Lung (tissue), 12 donors: ENCODE results near the gene GCDH. TPM values are rescaled to one million over a fixed set of nuclear protein-coding genes. Genes with fewer than 3 reads are reported as not detected.

Source experiments
- ATAC-seq: fragments of 200-7000 bp; cut with Tn5 transposase; one replicate; pipeline ENCODE4 v1.9.1; 2020; ENCODE audit warnings: moderate number of reproducible peaks; ENCODE audit not compliant: insufficient read depth, low FRiP score
- DNase-seq, 3 donors: peaks; one replicate each; pipeline ENCODE4 v3.0.0-alpha.2; 2013 to 2017
- H3K27ac ChIP-seq, 2 donors: one replicate each; pipeline ENCODE4 v1.5.1; 2013; ENCODE audit warnings: mild to moderate bottlenecking in 2 of 2, moderate library complexity in 2 of 2, control low read depth in 1 of 2, inconsistent platforms in 1 of 2, low read depth in 1 of 2, low read length in 1 of 2
- H3K27me3 ChIP-seq, 3 donors: one replicate each; pipeline ENCODE4 v1.5.1; 2013; ENCODE audit warnings: low read length in 2 of 3; ENCODE audit not compliant: control insufficient read depth in 3 of 3, insufficient read depth in 3 of 3
- H3K36me3 ChIP-seq, 4 donors: one replicate each; pipeline ENCODE4 v1.5.1; 2013; ENCODE audit warnings: low read length in 4 of 4, mild to moderate bottlenecking in 1 of 4, moderate library complexity in 1 of 4; ENCODE audit not compliant: control insufficient read depth in 4 of 4, insufficient read depth in 4 of 4
- H3K4me1 ChIP-seq, 5 donors: one replicate each; pipeline ENCODE4 v1.5.1; 2013; ENCODE audit warnings: low read length in 5 of 5, mild to moderate bottlenecking in 2 of 5, moderate library complexity in 1 of 5; ENCODE audit not compliant: control insufficient read depth in 5 of 5, insufficient read depth in 5 of 5
- H3K4me3 ChIP-seq: one replicate; pipeline ENCODE4 v1.5.1; 2013; ENCODE audit warnings: mild to moderate bottlenecking, control low read depth, moderate library complexity
- H3K9ac ChIP-seq, 2 donors: one replicate each; pipeline ENCODE4 v1.5.1; 2013; ENCODE audit warnings: low read length in 2 of 2, control low read depth in 1 of 2; ENCODE audit not compliant: insufficient read depth in 1 of 2
- H3K9me3 ChIP-seq, 4 donors: one replicate each; pipeline ENCODE4 v1.5.1; 2013; ENCODE audit warnings: low read length in 3 of 4, mild to moderate bottlenecking in 1 of 4, moderate library complexity in 1 of 4; ENCODE audit not compliant: control insufficient read depth in 4 of 4, insufficient read depth in 3 of 4
- WGBS, 2 donors: extraction: QIAGEN DNeasy Blood & Tissue Kit; methylation state at CpG; one replicate each; pipeline ENCODE4 v1.1.7; 2013; 5-methylcytosine and 5-hydroxymethylcytosine counted together
- polyA plus RNA-seq, 2 donors: library from polyadenylated mRNA; stranded (reverse); fragments of 200-250 nt; gene quantifications; one replicate each; pipeline ENCODE4 v1.2.1, GENCODE V29; 2013
- total RNA-seq, 2 donors: library from RNA; depleted of rRNA in 1 of 2; stranded (reverse); fragments of >200 nt in 1 of 2; gene quantifications; one replicate each; pipeline ENCODE4 v1.2.1, GENCODE V29; 2014 to 2021
- TF ChIP-seq, protein P1 (sequence below): IDR thresholded peaks from 2 replicates; pipeline ENCODE4 v1.5.1; 2012; ENCODE audit warnings: mild to moderate bottlenecking; ENCODE audit errors: control extremely low read depth, extremely low read depth
- donor health status: control.
- donor health status: control.
- donor health status: Bipolar disorder and iron deficiency.
- donor health status: healthy.
- donor health status: DM: yes; HTN: yes; CAD: no.

The GCDH gene
- total and polyA plus RNA-seq, 4 donors: 15.6 to 33.8 (median 27.7) TPM

DNA sequence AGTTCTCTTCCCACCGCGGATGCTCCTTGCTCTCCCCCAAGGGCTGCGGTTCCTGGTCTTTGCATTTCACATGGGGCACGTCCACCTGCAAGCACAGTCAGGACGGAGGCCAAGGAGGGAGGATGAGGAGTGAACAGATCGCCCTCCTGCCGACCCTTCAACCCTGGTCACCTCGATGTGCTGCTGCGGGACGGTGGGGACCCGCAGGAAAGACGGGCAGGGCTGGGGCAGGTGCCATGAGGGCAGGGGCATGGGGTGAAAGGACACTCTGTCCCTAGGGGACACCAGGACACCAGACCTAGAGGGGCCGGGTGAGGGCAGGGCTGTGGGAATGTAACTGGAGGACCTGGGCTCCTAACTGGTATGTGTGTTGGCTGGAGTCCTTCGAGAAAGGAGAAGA, 27.3 kb downstream of the GCDH start:
- no peak overlapping the region for H3K9ac ChIP-seq
- TF ChIP-seq, protein P1, sequence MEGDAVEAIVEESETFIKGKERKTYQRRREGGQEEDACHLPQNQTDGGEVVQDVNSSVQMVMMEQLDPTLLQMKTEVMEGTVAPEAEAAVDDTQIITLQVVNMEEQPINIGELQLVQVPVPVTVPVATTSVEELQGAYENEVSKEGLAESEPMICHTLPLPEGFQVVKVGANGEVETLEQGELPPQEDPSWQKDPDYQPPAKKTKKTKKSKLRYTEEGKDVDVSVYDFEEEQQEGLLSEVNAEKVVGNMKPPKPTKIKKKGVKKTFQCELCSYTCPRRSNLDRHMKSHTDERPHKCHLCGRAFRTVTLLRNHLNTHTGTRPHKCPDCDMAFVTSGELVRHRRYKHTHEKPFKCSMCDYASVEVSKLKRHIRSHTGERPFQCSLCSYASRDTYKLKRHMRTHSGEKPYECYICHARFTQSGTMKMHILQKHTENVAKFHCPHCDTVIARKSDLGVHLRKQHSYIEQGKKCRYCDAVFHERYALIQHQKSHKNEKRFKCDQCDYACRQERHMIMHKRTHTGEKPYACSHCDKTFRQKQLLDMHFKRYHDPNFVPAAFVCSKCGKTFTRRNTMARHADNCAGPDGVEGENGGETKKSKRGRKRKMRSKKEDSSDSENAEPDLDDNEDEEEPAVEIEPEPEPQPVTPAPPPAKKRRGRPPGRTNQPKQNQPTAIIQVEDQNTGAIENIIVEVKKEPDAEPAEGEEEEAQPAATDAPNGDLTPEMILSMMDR: no peak
- no peak overlapping the region for H3K27ac ChIP-seq
- no peaks in the 10 kb centered on the region for H3K9me3 ChIP-seq
- H3K4me3 ChIP-seq: no peak overlapping the region
- DNase-seq (no peak), ATAC-seq (no peak)
- H3K36me3 ChIP-seq: peaks cover 6 to 12% (median 7%) of the 10 kb centered on the region in 4 donors
- WGBS, 2 donors: 92 to 94% methylated on average over 14 of the region's 14 CpGs
- H3K27me3 ChIP-seq: no peaks in the 10 kb centered on the region
- peaks cover 0 to 11% (median 6%) of the 10 kb centered on the region in 5 donors for H3K4me1 ChIP-seq

DNA sequence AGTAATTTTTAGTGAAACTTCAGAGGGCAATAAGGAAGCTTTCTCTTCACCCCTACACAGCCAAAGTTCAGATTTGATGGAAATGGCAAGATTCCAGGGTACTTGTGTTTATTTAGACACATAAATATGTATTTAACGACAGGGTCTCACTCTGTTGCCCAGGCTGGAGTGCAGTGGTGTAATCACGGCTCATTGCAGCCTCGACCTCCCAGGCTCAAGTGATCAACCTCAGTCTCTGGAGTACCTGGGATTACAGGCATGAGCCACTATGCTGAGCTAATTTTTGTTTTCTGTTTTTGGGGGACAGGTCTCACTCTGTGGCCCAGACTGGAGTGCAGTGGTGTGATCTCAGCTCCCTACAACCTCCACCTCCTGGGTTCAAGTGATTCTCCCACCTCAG, 30.1 kb downstream of the GCDH start:
- Histone ChIP-seq H3K9ac (no peak overlapping the region), H3K27ac (no peak overlapping the region), H3K27me3 (no peaks in the 10 kb centered on the region), H3K9me3 (no peaks in the 10 kb centered on the region), H3K36me3 (peaks cover 13 to 29% (median 22%) of the 10 kb centered on the region in 4 donors), H3K4me3 (no peak overlapping the region), H3K4me1 (peaks cover 0 to 1% (median 0%) of the 10 kb centered on the region in 5 donors)
- TF ChIP-seq, protein P1: no peak
- 44 to 67% methylated on average over 3 of the region's 3 CpGs for WGBS, 2 donors
- no peak for ATAC-seq
- DNase-seq: peak in 2 of 3 donors; percentile 53 to 55

DNA sequence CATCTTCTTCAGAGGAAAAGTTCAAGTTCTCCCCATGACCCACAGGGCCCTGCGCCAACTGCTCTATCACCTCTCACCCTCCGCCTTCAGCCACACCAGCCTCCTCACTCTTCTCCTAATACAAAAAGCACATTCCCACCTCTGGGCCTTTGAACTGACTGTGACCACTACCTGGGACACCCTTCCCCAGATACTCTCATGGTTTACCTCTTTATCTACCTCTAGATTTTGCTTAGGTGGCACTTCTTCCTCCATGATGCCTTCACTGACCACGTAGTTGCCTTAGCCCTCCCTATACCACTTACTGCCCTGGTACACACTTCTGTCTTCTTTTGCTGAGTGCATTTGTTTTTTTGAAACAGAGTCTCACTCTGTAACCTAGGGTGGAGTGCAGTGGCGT, 32.0 kb downstream of the GCDH start:
- Histone ChIP-seq H3K27me3 (no peaks in the 10 kb centered on the region), H3K36me3 (peaks cover 13 to 36% (median 31%) of the 10 kb centered on the region in 4 donors), H3K27ac (no peak overlapping the region), H3K4me1 (peaks cover 0 to 1% (median 0%) of the 10 kb centered on the region in 5 donors), H3K9ac (no peak overlapping the region), H3K9me3 (no peaks in the 10 kb centered on the region), H3K4me3 (no peak overlapping the region)
- TF ChIP-seq, protein P1: no peak
- WGBS, 2 donors: 97% methylated on average over 4 of the region's 4 CpGs
- no peak for DNase-seq
- ATAC-seq: no peak

DNA sequence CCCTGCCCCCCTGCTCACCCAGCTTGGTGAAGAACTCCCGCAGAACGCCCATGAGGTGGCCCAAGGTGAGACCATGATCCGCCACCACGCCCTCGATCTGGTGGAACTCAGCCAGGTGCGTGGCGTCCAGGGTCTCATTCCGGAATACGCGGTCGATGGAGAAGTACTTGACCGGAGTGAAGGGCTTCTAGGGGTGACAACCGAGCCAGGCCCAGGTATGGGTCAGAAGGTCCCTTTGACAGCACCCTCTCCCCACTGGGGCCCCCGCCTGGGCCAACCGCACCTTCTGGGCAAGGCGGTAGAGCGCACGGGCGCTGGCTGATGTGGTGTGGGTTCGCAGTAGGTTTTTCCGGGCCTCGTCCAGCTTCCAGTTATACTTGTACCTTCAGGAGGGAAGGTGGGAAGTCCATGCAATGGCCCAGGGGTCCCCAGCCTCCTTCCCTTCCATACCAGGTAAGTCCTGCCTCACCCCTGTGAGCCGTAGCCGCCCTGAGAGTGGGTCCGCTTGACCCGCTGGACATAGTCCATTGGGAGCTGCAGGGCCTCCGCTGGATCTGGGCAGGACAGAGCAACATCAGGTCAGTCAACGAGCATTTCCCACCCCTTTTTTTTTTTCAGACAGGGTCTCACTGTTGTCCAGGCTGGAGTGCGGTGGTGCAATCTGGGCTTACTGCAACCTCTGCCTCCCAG, 33.8 kb downstream of the GCDH start:
- 96% methylated on average over 29 of the region's 29 CpGs for WGBS, 2 donors
- Histone ChIP-seq H3K9ac (no peak overlapping the region), H3K36me3 (peaks cover 13 to 47% (median 43%) of the 10 kb centered on the region in 4 donors), H3K4me3 (no peak overlapping the region), H3K27ac (no peak overlapping the region), H3K27me3 (no peaks in the 10 kb centered on the region), H3K4me1 (no peaks in the 10 kb centered on the region), H3K9me3 (no peaks in the 10 kb centered on the region)
- ATAC-seq (no peak), DNase-seq (no peak)
- TF ChIP-seq, protein P1: no peak
